ENCODE results near the gene COL9A3.

The COL9A3 gene

DNA sequence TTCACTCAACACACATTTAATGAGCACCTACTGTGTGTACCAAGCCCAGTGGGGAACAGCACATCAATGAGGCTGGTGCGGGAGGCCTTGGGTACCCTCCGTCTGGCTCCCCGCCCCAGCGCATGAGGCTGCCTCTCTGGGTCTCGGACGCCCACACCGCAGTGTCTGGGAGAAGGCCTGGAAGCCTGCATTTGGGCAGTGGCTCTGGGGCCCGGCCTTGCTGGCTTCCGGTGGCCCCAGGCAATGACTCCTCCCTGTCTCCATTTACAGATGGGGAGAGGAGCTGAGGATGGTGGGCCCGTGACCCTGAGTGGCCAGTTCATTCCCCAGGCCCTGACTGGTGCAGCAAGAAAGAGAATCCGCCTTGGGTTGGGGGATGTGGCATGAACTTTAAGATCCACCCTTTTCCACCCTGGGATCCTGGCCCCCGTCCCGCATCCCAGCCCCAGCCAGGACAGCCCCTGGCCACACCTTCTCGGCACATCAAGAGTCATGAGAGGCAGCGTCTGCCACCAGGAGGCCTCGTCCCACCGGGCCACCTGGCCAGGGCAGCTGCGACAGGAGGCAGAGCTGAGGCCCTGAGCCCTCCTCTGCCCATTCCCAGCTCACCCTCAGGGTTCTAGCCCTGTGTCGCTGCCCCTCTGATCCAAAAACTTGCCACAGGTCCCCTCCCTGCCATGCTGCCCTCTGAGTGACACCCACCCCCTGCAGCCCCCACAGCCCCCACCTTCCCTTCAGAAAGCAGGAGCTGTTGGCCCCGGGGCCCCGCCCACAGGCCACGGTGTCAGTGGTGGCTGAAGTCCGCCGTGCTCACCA, 38.0 kb upstream of the COL9A3 start:
- no peak for DNase-seq (ENCODE audit: low read depth in 2 of 2)

DNA sequence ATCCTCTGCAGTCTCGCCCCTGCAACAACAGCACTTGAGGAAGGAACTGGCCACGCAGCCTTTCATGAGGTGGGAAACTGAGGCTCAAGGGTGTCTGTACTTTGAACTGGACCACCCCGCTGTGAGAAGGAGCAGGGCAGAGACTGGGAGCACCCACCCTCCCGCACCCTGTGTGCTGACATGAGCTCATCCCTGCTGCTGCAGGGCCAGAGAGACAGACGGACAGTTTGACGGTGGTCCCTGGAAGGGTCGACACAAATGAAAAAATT, 37.5 kb upstream of the COL9A3 start:
- DNase-seq (ENCODE audit: low read depth in 2 of 2) = no peak

DNA sequence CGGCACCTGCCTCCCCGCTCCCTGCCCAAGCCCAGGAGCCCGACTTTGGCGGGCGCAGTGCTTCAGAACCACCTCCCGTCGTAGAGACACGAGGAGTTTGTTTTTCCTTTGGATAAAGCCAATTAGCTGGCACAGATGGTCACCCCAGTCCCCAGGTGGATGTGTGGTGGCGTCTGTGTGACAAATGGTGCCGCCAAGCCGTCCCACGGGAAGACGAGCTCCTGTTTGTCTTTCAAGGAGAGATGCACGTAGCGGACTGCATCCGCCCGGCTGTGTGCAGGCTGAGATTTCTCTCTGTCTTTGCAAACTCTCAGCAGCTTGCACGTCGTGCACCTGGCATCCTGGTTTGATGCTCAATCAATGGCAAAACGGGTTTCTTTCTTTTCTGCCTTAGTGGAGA, 36.6 kb upstream of the COL9A3 start:
- DNase-seq (ENCODE audit: low read depth in 2 of 2) = no peak

DNA sequence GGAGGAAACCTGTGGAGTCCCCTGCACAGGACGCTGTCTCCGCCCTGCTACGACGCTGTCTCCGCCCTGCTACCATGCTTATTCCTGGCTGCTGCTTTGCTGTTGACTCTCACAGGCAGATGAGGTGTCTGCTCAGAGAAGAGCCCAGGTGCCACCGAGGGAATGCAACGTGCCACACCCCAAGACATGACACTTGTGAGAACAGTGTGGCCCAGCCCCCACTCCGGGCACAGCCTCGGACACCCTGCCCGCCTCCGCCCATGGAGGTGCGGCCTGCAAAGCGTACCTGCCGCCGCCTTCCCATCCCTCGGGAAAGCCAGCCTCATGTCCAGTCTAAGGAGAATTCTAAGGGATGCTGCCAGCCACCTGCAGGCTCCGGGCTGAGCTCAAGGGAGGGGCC, 36.2 kb upstream of the COL9A3 start:
- DNase-seq (ENCODE audit: low read depth in 2 of 2) = no peak

DNA sequence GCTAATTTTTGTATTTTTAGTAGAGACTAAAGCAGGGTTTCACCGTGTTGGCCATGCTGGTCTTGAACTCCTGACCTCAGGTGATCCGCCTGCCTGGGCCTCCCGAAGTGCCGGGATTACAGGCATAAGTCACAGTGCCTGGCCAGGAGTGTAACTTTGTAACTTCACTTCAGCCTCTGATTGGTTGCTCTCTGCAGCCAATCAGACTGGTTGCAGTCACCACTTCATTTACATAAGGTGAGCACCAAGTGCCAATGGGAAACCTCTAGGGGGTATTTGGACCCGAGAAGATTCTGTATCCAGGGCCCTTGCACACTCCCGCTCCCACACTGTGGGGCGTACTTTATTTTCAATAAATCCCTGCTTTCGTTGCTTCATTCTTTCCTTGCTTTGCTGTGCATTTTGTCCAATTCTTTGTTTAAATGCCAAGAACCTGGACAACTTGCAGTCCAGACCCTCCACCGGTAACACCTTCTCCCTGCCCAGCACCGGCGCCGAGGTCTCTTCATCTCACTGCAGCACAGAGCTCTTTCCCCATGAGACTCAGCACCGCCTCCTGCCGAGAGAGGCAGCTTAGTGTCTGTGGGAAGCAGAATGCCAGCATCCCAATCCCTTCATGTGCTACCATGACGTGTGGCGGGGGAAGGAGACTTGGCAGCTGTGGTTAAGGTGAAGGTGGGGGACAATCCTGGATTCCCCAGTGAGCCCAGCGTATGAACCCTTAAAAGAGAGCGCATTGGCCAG, 34.5 kb upstream of the COL9A3 start:
- no peak for DNase-seq (ENCODE audit: low read depth in 2 of 2)

DNA sequence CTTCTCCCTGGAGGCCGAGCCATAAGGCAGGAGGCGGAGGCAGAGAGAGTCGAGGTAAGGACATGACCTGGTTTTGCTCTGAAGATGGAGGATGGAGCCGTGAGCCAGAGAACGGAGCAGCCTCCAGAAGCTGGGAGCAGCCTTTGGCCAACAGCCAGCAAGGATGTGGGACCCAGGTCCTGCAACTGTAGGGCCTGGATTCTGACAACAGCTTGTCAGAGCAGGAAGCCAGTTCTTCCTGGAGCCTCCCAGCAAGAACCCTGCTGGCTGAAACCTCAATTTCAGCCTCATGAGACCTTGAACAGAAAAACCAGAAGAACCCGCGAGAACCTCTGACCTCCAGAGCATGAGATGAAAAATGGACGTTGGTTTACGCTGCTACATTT, 34.0 kb upstream of the COL9A3 start:
- DNase-seq (ENCODE audit: low read depth in 2 of 2) = no peak

DNA sequence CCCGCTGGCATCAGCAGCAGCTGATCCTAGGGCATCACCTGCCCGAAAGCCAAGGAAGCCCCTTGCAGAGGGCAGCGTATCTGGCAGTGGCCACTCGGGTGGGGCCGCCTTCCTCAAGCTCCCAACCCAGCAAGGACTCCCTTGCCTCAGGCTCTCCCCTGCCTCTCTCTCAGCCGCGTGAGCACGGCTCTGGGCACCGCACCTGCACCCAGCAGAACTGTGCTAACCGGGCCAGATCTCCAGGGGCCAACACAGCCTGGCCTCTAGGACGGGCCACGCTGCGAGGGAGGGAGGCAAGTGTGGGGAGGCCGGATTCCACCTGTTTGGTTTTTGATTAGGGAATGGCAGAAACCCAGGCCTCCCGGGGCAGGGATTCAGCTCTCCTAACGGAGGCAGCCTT, 32.4 kb upstream of the COL9A3 start:
- DNase-seq (ENCODE audit: low read depth in 2 of 2) = no peak

DNA sequence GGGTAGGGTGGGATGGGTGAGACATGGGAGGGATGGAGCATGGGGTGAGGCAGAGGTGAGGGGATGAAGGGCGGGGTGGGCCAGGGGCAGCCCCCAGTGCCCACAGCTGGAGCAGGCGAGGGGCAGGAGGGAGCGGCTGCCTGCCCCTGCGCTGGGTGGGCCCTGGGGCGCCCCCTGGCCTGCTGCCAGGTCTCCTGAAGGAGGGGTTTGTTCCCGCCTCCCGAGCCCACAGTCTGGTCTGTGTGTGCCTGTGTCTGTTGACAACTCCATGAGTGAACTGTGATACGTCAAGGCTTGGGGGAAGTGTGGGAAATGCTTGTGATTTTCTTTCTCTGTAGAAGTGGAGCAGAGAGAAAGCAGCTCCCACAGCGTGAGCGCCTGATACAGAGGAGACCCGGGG, 31.5 kb upstream of the COL9A3 start:
- DNase-seq (ENCODE audit: low read depth in 2 of 2) = no peak

DNA sequence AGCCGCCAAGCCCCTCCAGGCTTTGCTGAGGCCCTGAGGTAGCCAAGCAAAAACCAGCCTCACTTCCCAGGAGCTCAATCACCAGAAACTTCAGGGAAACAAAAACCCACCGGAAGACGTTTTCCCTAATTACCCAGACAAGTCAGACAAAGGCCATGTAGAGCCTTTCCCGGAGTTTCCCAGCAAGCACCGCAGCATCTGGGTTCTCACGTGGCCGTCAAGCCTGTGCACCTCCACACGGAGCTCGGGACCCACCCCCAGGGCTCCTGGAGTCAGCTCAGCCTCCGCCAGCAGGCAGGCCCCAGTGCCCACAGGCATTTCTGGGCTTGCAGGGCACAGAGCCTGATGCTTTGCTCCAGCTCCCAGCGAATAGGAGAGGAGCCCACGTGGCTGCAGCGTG, 30.7 kb upstream of the COL9A3 start:
- DNase-seq (ENCODE audit: low read depth in 2 of 2) = no peak

DNA sequence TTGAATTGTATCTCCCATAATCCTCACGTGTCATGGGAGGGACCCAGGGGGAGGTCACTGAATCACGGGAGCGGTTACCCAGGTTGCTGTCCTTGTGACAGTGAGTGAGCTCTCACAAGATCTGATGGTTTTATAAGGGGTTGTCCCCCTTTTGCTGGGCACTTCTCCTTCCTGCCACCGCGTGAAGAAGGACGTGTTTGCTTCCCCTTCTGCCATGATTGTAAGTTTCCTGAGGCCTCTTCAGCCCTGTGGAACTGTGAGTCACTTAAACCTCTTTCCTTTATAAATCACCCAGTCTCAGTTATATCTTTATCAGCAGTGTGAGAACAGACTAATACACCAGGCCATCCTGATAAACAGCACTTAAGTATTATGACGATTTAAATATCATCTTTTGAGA, 29.5 kb upstream of the COL9A3 start:
- DNase-seq (ENCODE audit: low read depth in 2 of 2) = no peak

DNA sequence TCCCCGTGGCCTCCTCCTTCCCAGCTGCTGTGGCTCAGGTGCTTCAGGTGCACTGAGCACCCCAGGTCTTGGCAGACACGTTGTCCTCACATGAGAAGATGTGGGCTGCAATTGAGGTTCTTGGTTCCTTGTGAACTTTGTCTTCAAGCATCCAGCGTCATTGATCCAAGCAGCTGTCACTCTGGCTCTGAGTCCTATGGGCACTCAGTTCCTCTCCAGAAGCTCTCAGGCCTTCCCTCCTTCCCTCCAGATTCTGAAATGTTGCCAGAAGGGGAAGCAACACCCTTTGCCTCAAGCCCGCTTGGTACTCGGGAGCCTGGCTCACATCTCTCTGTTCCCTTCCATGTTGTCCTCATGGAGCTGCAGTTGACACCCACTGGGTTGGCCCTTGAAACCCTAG, 29.0 kb upstream of the COL9A3 start:
- no peak for DNase-seq (ENCODE audit: low read depth in 2 of 2)

DNA sequence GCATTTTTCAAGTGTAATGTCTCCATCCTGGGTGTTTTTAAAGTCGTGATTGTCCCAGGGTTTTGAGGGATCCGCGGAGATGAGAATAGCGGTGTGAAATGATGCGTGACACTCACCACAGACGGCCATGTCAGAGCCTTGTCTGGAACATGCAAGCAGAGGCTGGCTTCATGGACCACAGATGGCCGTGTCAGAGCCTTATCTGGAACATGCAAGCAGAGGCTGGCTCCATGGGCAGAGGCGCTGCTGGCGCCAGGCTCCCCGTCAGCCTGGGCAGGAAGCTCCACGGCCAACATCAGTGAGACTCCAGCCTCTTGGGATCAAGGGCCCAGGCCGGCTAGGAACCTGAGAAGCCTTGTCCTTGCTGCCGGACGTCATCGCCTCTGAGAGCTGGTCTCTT, 28.2 kb upstream of the COL9A3 start:
- DNase-seq (ENCODE audit: low read depth in 2 of 2) = no peak

DNA sequence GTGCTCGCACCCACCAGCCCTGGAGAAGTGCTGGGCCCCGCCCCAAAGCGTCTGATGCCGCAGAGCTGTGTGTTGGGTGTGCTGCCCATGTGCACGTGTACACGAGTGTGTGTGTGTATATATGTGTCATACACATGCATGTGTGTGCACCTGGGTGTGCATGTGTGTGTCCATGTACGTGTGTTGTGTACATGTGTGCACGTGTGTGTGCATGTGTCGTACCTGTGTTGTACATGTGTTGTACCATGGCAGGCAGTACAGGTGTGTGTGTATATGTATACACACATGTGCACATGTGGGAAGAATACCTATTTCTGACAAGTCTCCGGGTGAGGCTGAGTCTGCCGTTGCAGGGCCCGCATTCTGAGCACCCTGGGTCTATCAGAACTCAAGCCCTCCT, 26.8 kb upstream of the COL9A3 start:
- DNase-seq (ENCODE audit: low read depth in 2 of 2) = no peak

DNA sequence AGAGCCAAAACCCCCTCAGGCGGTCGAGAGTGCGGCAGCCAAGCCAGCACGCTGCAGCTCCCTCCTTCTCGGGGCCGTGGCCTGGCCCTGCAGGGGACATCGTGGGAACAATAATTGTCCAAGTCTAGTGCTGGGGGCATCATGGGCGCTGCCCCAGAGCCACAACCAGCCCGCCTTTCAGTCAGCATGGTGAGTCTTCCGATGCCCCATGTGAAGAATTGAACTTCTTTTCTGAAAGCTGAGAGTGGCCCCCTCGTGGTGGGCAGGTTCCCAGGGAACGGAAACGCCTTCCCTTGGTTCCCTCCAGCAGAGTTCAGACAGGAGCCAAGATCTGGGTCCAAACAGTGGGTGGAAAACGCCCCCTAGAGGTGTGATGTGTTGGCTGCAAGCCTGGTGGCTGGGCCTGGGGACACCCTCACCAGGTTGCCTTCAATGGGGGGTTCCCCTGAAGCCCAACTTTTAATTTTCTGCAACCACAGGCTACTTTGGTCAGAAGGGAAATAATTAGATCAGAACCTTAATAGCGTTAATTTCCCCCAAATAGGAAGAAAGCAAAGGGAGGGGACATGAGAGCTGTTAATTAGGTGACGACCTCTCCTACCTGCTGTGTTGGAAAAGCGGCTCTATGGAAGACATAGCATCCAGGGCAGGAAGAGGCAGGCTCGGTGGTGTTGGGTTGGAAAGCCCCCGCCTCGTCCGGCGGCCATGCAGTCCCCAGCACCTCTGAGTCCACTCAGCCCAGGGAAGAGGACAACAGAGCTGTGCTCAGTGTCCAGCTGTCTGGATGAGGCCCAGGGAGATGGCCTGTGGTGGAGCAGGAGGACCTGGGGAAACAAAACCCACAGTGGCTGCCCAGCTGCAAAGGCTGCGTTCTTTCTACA, 25.3 kb upstream of the COL9A3 start:
- DNase-seq (ENCODE audit: low read depth in 2 of 2) = peak; percentile 39 to 57

DNA sequence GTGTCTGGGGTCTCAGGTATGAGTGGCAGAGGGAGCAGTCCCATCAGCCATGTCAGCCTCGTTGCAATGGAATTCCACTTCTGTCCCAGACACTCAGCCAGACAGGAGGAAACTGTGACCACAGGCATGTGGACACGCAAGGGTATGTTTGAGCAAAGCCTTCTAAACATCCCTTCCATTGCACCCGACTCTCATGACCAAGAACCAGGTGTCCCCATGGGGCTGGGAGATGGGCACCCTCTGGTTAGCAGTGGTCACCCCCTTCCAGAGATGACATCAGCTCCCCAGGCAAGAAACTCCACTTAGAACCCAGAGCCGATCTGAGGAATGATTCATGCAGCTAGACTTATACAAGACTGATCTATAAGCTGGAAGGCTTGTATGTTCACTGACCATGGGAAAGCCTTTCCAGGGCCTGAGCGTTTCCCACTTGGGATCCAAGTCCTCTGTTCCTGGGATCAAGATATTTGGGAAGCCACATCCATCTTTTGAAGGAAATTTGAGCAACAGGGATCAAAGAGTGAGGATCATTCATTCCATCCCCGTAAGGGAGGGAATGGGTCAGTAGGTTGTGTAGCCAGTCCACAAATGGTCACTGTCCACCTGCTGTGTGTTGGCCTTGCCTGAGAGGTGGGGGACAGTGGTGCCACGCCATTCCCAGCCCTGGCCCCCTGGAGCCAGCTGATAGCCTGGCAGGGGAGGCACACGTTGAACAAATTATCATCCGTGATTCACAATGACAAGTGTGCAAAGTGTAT, 24.5 kb upstream of the COL9A3 start:
- DNase-seq (ENCODE audit: low read depth in 2 of 2) = no peak

DNA sequence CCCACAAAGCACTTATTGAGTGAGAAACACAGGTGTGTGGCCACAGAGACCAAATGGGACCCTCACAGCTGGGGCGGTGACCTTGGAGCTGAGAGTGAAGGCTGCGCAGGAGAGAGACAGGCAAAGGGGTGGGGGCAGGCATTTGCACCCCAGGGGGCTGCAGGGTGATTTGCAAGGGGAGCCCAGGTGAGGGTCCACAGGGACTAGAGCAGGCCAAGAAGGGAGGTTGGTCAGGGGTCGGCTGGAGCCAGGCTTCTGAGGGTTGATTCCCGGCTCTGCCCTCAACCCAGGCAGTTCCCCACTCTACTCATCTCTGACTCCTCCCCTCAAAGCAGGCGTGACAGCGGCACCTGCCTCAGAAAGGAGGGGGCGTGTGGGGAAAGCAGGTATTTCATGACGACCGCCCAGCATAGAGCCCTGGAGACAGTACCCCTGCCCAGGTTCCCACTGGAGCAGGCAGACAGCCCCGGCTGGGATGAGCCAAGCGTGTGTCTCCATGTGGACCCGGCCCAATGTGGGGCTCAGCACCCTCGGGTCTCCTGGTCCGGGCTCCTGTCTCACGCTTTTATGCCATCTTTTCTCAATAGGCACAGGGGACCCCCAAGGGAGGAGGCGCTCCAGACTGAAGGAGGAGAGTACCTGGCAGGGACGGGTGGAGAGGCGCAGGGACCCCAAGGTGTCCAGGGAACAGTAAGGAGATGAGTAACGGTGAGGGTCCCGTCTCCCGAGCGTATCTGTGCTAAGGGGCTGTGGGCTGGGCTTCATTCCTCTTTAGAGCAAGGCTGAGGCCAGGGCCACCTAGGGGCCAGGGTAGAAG, 23.7 kb upstream of the COL9A3 start:
- DNase-seq (ENCODE audit: low read depth in 2 of 2) = no peak

DNA sequence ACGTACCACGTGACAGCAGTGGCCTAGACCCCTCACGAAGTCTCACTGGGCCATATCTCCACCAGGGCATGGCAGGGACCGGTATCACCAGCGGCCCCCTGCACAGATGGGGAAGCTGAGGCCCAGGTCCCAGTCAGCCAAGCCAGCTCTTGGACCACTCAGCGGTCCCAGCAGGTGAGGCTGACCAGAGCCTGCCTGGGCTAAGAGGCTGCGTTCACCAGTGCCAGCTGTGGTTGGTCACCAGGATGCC, 23.2 kb upstream of the COL9A3 start:
- DNase-seq (ENCODE audit: low read depth in 2 of 2) = no peak

DNA sequence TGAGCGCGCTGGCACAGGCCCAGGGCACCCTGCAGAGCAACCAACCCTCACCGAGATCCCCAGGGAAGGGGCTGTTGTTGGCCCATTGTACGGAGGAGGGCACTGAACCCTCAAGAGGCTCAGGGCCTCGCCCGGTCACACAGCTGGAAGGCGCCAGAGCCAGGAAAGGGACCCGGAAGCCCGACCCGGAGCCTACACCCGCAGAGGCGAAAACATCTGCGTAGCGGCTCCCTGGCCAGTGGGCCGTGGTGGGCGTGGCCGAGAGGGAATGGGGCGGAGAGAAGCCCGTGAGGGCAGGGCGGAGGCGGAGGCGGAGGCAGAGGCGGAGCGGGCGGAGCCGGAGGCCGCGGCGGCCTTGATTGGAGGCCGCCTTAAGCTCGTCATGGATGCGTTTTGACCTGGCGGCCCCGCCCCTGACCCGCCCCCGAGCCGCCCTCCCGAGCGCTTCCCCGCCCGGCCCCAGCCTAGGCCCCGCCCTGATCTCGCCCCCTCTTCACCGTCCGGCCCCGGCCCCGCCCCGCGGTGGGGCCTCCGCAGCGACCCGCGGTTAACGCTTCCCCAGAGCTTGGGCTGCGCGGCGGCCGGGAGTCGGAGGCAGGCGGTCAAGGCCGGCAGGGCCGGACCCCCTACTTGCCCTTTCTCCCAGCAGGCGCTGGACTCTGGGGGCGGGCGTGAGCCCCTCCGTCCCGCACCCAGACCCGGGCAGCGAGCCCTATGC, 22.7 kb upstream of the COL9A3 start:
- peak; percentile 84 to 89 for DNase-seq (ENCODE audit: low read depth in 2 of 2)

DNA sequence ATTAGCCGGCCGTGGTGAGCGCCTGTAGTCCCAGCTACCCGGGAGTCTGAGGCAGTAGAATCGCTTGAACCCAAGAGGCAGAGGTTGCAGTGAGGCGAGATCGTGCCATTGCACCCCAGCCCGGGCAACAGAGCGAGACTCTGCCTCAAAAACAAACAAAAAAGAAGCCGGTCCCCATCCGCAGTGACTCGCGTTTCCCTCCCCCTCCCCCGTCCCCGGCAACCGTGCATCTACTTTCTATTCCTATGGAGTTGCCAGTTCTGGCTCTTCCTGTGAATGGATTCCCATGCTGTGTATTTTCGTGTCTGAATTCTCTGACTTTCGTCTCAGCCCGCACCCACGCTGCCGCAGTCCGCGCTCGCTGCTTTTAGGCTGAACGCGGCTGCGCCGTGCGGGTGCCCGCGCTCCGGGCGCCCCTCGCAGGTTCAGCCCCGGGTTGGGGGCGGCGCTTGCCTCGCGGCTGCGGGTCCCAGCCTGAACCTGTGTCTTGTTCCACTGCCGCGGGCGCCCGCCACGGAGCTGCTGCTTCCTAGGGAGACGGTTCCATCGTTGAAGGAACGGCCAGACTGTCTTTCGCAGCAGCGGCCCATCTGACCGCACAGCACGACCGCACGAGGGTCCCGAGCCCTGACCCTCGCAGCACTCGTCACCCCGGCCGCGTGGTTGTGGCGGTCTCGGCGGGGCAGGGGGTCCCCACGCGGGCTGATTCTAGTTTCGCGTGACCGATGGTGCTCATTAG, 21.7 kb upstream of the COL9A3 start:
- DNase-seq (ENCODE audit: low read depth in 2 of 2) = peak; percentile 44 to 69
